K562 treated with DMSO at 1 percent for 12 hours (cell line): Measurements from ENCODE around the gene KIR2DL1. TPM values are rescaled to one million over a fixed set of nuclear protein-coding genes. Genes with fewer than 3 reads are reported as not detected.

ENCODE experiments used
- total RNA-seq: library from RNA; unstranded; fragments of 300-600 nt; gene quantifications from 2 replicates; pipeline ENCODE4 v1.2.3, GENCODE V29; 2022; ENCODE audit not compliant: insufficient read depth

KIR2DL1 gene
- not detected in 2 replicates for total RNA-seq

GRCh38 chr19:54769646-54770045, at the start of gene KIR2DL1:
TSS of gene KIR2DL1 (plus strand) at chr19:54769793. CDS start at chr19:54769851, 58 bp downstream.

GRCh38 chr19:54724142-54724541, 45.5 kb upstream of the KIR2DL1 start, which contains the start of gene KIR3DL3:
TSS of gene KIR3DL3 (plus strand) at chr19:54724442. CDS start at chr19:54724497, 55 bp downstream.

GRCh38 chr19:54738306-54738705, 31.3 kb upstream of the KIR2DL1 start, which contains the start of gene KIR2DL3:
TSS of gene KIR2DL3 (plus strand) at chr19:54738513. CDS start at chr19:54738546, 33 bp downstream.

GRCh38 chr19:54803410-54803809, 33.8 kb downstream of the KIR2DL1 start, which contains the start of gene KIR2DL4:
TSS of gene KIR2DL4 (plus strand) at chr19:54803610. CDS start at chr19:54803652, 42 bp downstream.

GRCh38 chr19:54816251-54816650, 46.7 kb downstream of the KIR2DL1 start, which contains the start of gene KIR3DL1:
TSS of gene KIR3DL1 (plus strand) at chr19:54816468.

GRCh38 chr19:54832496-54832895, 62.9 kb downstream of the KIR2DL1 start, which contains the start of gene KIR2DS4:
TSS of gene KIR2DS4 (plus strand) at chr19:54832676.

Other genes with a start within 250 kb of the KIR2DL1 start
- 7.6 and 9.8 TPM in 2 replicates for gene LILRA2, start 196.0 kb upstream of the KIR2DL1 start, total RNA-seq
- gene LILRA1, start 176.2 kb upstream of the KIR2DL1 start, total RNA-seq = not detected in 2 replicates
- not detected in 2 replicates for gene LILRB1, start 139.3 kb upstream of the KIR2DL1 start, total RNA-seq
- not detected in 2 replicates for gene LILRB4, start 106.8 kb upstream of the KIR2DL1 start, total RNA-seq
- not detected in 2 replicates for gene KIR3DL3, start 45.4 kb upstream of the KIR2DL1 start, total RNA-seq
- not detected in 2 replicates for gene KIR2DL3, start 31.3 kb upstream of the KIR2DL1 start, total RNA-seq
- not detected in 2 replicates for gene KIR2DL4, start 33.8 kb downstream of the KIR2DL1 start, total RNA-seq
- not detected in 2 replicates for gene KIR3DL1, start 46.7 kb downstream of the KIR2DL1 start, total RNA-seq
- not detected in 2 replicates for gene KIR2DS4, start 62.9 kb downstream of the KIR2DL1 start, total RNA-seq
- gene KIR3DL2, start 80.7 kb downstream of the KIR2DL1 start, total RNA-seq = not detected in 2 replicates
- gene FCAR, start 104.4 kb downstream of the KIR2DL1 start, total RNA-seq = not detected in 2 replicates
- not detected in 2 replicates for gene NCR1, start 136.4 kb downstream of the KIR2DL1 start, total RNA-seq
- gene NLRP7, start 177.7 kb downstream of the KIR2DL1 start, total RNA-seq = 0.19 TPM in 1 of 2 replicates, not detected in the other
- 21.9 and 41.0 TPM in 2 replicates for gene NLRP2, start 196.6 kb downstream of the KIR2DL1 start, total RNA-seq